Measurements from ENCODE around the gene NAT14.
A peak's percentile ranks its signal among the peaks of the same experiment; 100 is the strongest.
"Not testable (repeated sequence)": the region's sequence is repeated elsewhere in the genome, so short reads cannot be mapped to it uniquely, and the experiment has no call there.

NAT14 gene

DNA sequence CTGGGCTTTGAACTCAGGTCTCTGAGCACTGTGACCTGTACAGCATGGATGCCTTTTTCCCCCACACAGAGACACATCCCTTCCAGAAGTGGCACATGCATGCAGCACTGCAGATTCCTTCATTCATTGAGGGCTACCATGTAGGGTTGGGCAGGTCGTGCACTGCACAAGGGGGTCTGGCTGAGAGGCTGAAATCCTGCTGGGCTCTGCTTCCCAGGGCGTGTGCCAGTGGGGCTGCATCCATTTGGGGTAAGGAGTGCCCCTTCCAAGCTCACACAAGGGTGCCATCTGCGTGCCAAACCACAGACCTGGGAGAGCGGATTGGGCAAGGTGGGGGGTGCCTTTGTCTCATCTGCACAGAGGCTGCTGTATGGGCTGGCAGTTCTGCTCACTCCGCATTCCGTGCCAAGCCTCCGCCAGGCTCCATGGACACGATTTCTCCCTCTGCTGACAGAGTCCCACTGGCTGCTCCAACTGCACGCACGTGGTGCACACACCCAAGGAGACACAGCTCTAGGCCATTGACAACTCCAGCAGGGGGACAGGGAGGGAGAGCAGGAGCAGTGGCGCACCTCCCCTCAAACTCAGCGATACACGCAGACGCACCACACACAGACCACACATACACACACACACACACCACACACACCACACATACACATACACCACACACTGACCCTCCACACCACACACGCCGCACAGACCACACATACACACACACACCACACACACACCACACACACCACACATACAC lies 37.4 kb upstream of the NAT14 start:
- H3K9me3 Mint-ChIP-seq: no peaks in the 10 kb centered on the region
- no peak for DNase-seq (ENCODE audit: low spot score)

DNA sequence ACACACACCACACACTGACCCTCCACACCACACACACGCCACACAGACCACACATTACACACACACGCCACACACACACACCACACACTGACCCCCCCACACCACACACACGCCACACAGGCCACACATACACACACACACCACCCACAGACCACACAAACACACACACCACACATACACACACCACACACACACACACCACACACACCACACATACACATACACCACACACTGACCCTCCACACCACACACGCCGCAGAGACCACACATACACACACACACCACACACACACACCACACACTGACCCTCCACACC lies 36.9 kb upstream of the NAT14 start:
- H3K4me3 Mint-ChIP-seq; H3K4me1 Mint-ChIP-seq (ENCODE audit: low read depth); H3K27ac Mint-ChIP-seq; H3K9me3 Mint-ChIP-seq; H3K36me3 Mint-ChIP-seq (ENCODE audit: low read depth); DNase-seq (ENCODE audit: low spot score): not testable (repeated sequence)
- peaks cover 42% of the 10 kb centered on the region for H3K27me3 Mint-ChIP-seq (ENCODE audit: low read depth)

More for the DNA sequence above, 37.4 kb upstream of the NAT14 start:
- Mint-ChIP-seq H3K4me3 (no peak overlapping the region), H3K36me3 (ENCODE audit: low read depth) (no peaks in the 10 kb centered on the region), H3K27me3 (ENCODE audit: low read depth) (peaks cover 43% of the 10 kb centered on the region), H3K4me1 (ENCODE audit: low read depth) (peaks cover 3% of the 10 kb centered on the region), H3K27ac (no peak overlapping the region)

DNA sequence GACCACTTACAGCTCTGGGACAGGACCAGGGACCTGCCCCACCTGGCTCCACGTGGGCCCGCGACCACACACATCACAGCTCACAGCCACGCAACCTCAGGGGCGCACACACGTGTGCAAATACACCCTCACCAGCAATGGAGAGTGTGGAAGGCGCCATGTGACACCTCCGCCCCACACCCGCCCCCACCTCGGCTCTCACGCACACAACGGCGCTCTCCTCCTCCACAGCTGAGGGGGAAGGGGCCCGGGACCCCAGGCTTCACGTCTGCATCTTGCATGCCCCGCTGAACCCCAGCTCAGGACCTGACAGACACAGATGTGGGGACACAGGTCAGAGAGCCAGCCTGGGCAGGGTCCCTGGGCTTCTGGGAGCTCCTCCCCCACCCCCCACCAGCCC lies 35.5 kb upstream of the NAT14 start:
- Mint-ChIP-seq H3K4me1 (ENCODE audit: low read depth) (peaks cover 1% of the 10 kb centered on the region), H3K27ac (no peak overlapping the region), H3K36me3 (ENCODE audit: low read depth) (no peaks in the 10 kb centered on the region), H3K9me3 (no peaks in the 10 kb centered on the region), H3K27me3 (ENCODE audit: low read depth) (peaks cover 35% of the 10 kb centered on the region), H3K4me3 (no peak overlapping the region)
- DNase-seq (ENCODE audit: low spot score): no peak

DNA sequence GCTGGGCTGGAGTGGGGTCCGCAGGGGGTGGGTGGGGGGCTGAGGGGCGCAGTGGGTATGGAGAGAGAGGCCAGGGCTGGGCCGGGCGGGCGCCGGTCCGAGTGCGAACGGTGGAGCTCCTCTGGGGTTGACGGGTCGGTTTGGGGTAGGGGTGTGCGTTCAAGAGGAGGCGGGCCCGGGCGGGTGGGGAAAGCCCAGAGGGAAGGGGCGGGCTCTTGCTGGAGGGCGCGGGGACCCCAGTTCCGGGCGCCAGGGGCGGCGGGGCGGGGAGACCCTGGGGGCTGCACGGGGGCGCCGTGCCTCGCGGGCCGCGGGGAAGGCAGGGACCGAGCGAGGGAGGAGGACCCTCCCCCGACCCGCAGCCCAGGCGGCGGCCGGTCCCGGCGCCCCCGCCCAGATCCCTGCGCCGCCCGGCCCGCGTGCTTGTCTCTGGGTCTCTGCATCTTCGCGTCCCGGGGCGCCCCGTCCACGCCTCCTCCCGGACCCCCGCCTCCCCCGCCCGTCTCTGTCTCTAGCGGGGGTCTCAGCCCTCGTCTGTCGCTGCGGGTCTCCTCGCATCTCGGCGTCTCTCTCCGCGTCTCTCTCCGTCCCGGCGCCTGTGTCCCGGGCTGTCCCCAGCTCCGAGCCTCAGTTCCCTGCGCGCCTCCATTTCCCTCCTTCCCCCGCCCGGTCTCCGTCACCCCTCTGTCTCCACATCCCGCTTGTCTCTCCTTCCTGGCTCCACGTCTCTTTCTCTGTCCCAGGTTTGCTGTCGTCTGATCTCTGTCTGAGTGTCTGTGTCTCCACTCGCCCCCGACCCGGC lies 33.6 kb upstream of the NAT14 start:
- no peak for DNase-seq (ENCODE audit: low spot score)
- Mint-ChIP-seq H3K9me3 (no peaks in the 10 kb centered on the region), H3K36me3 (ENCODE audit: low read depth) (peaks cover 3% of the 10 kb centered on the region), H3K4me3 (no peak overlapping the region), H3K4me1 (ENCODE audit: low read depth) (peaks cover 4% of the 10 kb centered on the region), H3K27me3 (ENCODE audit: low read depth) (peaks cover 24% of the 10 kb centered on the region), H3K27ac (peak overlapping the region; percentile 45)

DNA sequence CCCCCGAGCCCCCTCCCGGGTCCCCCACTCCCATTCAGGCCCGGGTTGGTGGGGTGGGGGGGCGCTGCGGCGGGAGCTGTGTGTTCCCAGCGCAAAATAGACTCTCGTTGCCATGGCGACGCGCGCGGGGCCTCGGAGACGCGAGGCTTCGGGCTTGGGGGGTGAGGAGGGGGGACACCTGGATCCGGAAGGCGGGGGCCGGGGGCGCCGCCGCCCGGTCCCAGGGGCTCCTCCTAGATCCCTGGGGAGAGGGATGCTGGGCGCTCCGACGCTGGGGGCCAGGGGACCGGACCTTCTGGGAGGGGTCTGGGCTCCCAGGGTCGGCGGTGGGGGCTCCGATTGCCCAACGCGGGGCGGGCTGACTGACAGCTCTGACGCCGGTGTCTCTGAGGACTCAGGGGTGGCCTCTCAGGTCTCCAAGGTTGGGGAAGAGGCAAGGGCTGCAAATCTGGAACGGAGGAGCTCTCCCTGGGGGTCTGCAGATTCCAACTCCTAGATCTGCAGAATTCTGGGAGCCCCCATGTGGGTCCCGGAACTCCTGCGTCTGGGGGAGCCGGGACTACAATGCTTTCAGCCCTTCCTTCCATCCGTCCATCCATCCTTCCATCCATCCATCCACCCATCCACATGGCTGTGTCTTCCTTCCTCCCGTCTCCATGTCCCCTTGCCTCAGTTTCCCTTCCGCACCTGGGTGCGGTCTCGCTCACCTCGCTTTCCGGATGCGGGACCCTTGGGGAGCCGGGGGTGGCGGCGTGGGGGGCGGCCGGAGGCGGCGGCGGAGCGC lies 32.8 kb upstream of the NAT14 start:
- Mint-ChIP-seq H3K4me1 (ENCODE audit: low read depth) (peaks cover 4% of the 10 kb centered on the region), H3K9me3 (no peaks in the 10 kb centered on the region), H3K4me3 (no peak overlapping the region), H3K36me3 (ENCODE audit: low read depth) (peaks cover 3% of the 10 kb centered on the region), H3K27me3 (ENCODE audit: low read depth) (peaks cover 24% of the 10 kb centered on the region), H3K27ac (no peak overlapping the region)
- DNase-seq (ENCODE audit: low spot score): no peak

DNA sequence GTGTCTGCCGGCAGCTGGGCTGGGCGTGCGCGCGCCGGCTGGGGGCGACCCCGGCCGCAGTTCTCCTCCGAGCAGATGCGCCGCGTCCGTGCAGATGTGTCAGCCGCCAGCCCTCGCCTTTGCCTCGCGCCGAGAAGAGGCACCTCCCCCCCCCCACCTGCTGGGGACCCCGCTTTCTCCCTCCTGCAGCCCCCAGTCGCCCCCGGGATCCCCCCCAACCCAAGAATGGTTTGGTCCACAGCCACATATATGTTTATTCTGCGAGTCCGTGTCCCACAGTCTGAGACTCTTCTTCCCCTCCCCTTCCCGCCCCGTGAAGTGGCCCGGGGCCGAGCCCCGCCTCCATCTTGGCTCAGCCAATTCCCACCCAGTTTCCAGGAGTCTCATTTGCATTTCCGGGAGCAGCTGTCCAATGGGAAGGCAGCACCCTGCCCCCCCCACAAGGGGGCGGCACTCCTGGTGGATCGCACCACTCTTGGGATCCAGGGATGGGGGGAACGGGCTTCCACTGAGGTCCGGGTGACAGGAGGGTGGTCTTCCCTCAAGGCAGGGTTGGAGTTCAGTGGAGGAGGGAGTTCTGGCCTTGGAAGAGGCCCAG lies 32.1 kb upstream of the NAT14 start:
- H3K27me3 Mint-ChIP-seq (ENCODE audit: low read depth): peaks cover 24% of the 10 kb centered on the region

DNA sequence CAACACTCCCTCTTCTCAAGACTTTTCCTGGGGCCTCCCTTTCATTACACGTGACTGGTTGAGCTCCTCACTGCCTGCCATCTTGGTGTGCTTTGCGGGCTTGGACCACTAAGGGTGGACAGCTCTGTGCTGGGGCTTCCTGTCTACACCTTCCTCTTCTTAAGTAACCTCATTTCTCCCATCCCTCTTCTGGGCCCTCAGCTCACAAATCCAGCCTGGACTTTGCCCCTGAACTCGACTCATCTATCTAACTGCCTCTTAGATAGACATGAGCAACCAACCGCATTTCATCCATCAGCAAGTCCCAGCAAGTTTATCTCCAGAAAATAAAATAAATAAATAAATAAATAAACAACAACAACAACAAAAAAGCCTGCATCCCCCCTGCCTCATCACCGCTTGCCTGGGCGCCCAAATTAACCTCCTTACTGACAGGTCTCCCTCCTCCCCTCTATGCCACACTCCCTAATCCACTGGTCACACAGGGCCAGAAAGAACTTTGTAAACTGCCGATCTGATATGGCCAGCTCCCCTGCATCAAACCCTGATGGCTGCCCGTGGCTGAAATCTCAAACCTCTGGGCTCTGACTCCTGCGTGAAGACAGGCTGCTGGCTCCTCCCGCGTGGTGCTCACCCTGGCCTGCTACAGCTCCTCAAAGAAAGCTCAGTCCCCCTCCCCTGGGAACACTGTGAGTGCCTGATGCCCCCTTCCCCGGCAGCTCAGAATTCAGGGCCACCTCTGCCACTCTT lies 31.3 kb upstream of the NAT14 start:
- DNase-seq (ENCODE audit: low spot score): no peak
- peaks cover 24% of the 10 kb centered on the region for H3K27me3 Mint-ChIP-seq (ENCODE audit: low read depth)
- peak overlapping the region; percentile 1 for H3K4me3 Mint-ChIP-seq
- no peak overlapping the region for H3K27ac Mint-ChIP-seq
- peaks cover 4% of the 10 kb centered on the region for H3K4me1 Mint-ChIP-seq (ENCODE audit: low read depth)
- H3K9me3 Mint-ChIP-seq: no peaks in the 10 kb centered on the region
- peaks cover 3% of the 10 kb centered on the region for H3K36me3 Mint-ChIP-seq (ENCODE audit: low read depth)

More for the DNA sequence above, 32.1 kb upstream of the NAT14 start:
- H3K27ac Mint-ChIP-seq: no peak overlapping the region
- no peaks in the 10 kb centered on the region for H3K9me3 Mint-ChIP-seq
- DNase-seq (ENCODE audit: low spot score): no peak
- no peak overlapping the region for H3K4me3 Mint-ChIP-seq
- H3K4me1 Mint-ChIP-seq (ENCODE audit: low read depth): peaks cover 4% of the 10 kb centered on the region
- peaks cover 3% of the 10 kb centered on the region for H3K36me3 Mint-ChIP-seq (ENCODE audit: low read depth)

DNA sequence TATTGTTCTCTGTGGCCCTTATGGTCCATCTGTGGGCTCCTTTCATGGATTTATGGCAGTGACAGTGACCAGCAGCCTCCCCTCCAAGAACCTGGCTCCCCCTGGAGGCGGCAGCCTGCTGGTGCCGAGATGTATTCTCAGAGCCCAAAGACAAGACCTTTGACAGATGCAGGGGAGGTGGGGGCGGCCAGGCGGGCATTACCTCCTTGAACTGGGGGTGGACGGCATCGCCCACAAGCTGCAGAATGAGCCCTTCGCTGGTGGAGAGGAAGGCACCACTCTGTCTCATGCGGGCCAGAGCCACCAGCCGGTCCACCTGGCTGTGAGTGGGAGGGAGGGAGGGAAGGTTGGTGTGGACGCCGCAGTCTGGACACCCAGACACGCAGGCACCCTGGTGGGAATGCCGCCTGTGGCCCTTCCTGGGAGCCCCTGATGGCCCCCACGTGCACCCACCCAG lies 30.2 kb upstream of the NAT14 start:
- DNase-seq (ENCODE audit: low spot score): no peak
- peaks cover 24% of the 10 kb centered on the region for H3K27me3 Mint-ChIP-seq (ENCODE audit: low read depth)
- H3K4me3 Mint-ChIP-seq: no peak overlapping the region
- no peak overlapping the region for H3K27ac Mint-ChIP-seq
- H3K36me3 Mint-ChIP-seq (ENCODE audit: low read depth): peaks cover 3% of the 10 kb centered on the region
- H3K9me3 Mint-ChIP-seq: no peaks in the 10 kb centered on the region
- peaks cover 4% of the 10 kb centered on the region for H3K4me1 Mint-ChIP-seq (ENCODE audit: low read depth)

DNA sequence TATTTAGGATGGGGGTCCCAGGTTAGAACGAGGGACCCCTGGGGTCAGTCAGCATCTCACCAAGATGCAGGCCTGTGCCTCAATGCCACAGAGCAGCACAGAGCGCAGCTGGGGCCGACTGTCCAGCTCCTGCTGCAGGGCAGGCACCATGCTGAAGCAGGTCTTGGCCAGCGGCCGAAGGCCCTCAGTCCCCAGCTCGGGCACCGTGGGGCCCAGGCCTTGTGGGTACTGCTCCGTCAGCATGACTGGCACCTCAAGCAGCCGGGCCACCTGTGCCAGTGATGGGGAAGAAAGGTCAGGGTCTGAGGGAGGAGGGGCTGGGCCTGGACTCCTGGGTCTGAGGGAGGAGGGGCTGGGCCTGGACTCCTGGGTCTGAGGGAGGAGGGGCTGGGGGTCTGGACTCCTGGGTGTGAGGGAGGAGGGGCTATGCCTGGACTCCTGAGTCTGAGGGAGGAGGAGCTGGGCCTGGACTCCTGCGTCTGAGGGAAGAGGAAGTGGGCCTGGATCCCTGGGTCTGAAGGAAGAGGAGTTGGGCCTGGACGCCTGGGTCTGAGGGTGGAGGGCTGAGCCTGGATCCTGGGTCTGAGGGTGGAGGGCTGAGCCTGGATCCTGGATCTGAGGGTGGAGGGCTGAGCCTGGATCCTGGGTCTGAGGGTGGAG lies 29.3 kb upstream of the NAT14 start:
- H3K4me3 Mint-ChIP-seq: no peak overlapping the region
- H3K27ac Mint-ChIP-seq: no peak overlapping the region
- DNase-seq (ENCODE audit: low spot score): no peak

DNA sequence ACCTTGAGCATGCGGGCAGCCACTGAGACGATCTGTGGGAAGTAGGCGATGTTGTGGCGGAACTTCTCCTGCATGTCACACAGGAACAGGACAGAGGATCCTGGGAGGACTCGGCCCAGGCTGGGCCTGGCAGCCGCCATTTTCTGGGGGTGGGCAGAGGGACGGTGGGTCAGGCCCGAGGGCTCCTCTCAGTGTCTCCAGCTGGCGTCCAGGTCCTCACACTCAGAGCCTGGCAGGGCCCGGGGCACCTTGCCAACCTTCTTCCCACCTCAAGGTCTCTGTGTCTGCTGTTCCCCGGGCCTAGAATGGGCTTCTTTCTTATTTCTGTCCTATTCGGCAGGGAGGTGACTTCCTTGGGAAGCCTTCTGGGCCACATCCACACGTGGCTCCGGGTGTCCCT lies 28.6 kb upstream of the NAT14 start:
- H3K36me3 Mint-ChIP-seq (ENCODE audit: low read depth): peaks cover 3% of the 10 kb centered on the region
- no peak overlapping the region for H3K27ac Mint-ChIP-seq
- H3K4me1 Mint-ChIP-seq (ENCODE audit: low read depth): peaks cover 9% of the 10 kb centered on the region
- peaks cover 16% of the 10 kb centered on the region for H3K27me3 Mint-ChIP-seq (ENCODE audit: low read depth)
- DNase-seq (ENCODE audit: low spot score): no peak
- no peaks in the 10 kb centered on the region for H3K9me3 Mint-ChIP-seq
- no peak overlapping the region for H3K4me3 Mint-ChIP-seq

More for the DNA sequence above, 29.3 kb upstream of the NAT14 start:
- Mint-ChIP-seq H3K9me3 (no peaks in the 10 kb centered on the region), H3K4me1 (ENCODE audit: low read depth) (peaks cover 6% of the 10 kb centered on the region), H3K36me3 (ENCODE audit: low read depth) (peaks cover 3% of the 10 kb centered on the region), H3K27me3 (ENCODE audit: low read depth) (peaks cover 20% of the 10 kb centered on the region)

DNA sequence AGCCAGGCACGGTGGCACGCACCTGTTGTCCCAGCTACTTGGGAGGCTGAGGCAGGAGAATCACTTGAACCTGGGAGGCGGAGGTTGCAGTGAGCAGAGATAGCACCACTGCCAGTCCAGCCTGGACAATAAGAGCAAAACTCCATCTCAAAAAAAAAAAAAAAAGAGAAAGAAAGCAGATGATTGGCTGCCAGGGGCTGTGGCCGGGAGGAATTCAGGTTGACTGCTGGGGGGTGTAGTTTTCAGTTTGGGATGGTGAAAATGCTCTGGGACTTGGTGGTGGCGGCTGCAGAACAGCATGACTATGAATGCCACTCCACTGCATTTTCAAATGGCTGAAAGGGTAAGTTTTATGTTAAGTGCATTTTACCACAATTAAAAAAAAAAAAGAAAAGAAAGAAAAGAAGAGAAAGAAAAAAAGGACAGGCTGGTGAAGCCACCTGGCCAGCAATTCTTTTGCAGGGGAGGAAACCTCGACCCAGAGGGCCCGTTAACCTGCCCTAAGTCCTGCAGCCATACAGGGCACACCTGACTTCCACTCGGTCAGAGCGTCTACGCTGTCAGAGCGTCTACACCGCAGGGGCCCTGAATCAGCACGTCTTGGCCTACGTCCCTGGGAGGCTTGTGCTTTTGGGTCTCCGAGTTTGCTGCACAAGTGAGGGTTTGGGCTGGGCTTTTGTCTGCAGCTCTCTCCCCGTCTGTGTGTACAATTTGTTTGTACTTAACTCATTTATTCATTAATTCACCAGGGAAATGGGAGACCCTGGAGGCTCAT lies 27.1 kb upstream of the NAT14 start:
- Mint-ChIP-seq H3K4me3 (no peak overlapping the region), H3K27me3 (ENCODE audit: low read depth) (peaks cover 9% of the 10 kb centered on the region), H3K4me1 (ENCODE audit: low read depth) (peaks cover 12% of the 10 kb centered on the region), H3K9me3 (no peaks in the 10 kb centered on the region), H3K36me3 (ENCODE audit: low read depth) (peaks cover 3% of the 10 kb centered on the region), H3K27ac (no peak overlapping the region)
- DNase-seq (ENCODE audit: low spot score): no peak

DNA sequence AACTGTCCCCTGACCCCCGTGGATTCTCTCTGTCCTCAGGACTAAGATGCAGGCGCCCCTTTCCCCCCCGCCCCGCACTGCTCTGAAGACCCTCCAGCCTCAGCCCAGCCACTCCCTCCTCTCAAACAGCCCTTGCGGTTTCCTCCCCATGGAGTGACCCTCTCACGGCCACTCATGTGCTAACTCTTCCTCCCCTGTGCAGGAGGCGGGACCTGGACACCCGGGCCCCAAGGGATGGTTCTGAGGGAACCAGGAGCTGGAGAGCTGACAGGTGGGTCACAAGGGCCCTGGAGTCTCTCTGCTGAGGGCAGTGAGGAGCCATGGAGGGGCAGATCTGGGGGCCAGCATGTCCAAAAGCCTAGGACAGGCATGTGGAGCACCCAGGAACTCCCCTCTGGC lies 25.4 kb upstream of the NAT14 start:
- no peak overlapping the region for H3K27ac Mint-ChIP-seq
- DNase-seq (ENCODE audit: low spot score): no peak
- H3K27me3 Mint-ChIP-seq (ENCODE audit: low read depth): no peaks in the 10 kb centered on the region
- peaks cover 12% of the 10 kb centered on the region for H3K4me1 Mint-ChIP-seq (ENCODE audit: low read depth)
- H3K9me3 Mint-ChIP-seq: no peaks in the 10 kb centered on the region
- peak overlapping the region; percentile 93 for H3K4me3 Mint-ChIP-seq
- peaks cover 3% of the 10 kb centered on the region for H3K36me3 Mint-ChIP-seq (ENCODE audit: low read depth)
